H9 (cell line): ENCODE measurements around the gene KRTAP6-3. TPM values are rescaled to one million over a fixed set of nuclear protein-coding genes. Genes with fewer than 3 reads are reported as not detected.

Experiments used
- DNase-seq: peaks from one replicate; pipeline ENCODE4 v3.0.0-alpha.2; 2017
- H2AFZ ChIP-seq: one replicate; pipeline ENCODE4 v1.6.1; 2013; ENCODE audit warnings: mild to moderate bottlenecking, low read length, control low read depth, moderate library complexity
- H2AK5ac ChIP-seq: 2 replicates; pipeline ENCODE4 v1.6.1; 2013; ENCODE audit warnings: low read length, control low read depth, mixed read lengths; ENCODE audit not compliant: insufficient read length
- H2BK120ac ChIP-seq: one replicate; pipeline ENCODE4 v1.6.1; 2013; ENCODE audit warnings: low read depth, mild to moderate bottlenecking, low read length, control low read depth, inconsistent platforms; ENCODE audit not compliant: poor library complexity, severe bottlenecking
- H2BK12ac ChIP-seq: 2 replicates; pipeline ENCODE4 v1.6.1; 2013; ENCODE audit warnings: low read length, control low read depth, mixed read lengths, low read depth; ENCODE audit not compliant: insufficient read length
- H2BK15ac ChIP-seq: 2 replicates; pipeline ENCODE4 v1.6.1; 2013; ENCODE audit warnings: low read depth, low read length, control low read depth
- H2BK20ac ChIP-seq: one replicate; pipeline ENCODE4 v1.6.1; 2013; ENCODE audit warnings: low read depth, mild to moderate bottlenecking, low read length, control low read depth, inconsistent platforms; ENCODE audit not compliant: poor library complexity, severe bottlenecking
- H2BK5ac ChIP-seq: 2 replicates; pipeline ENCODE4 v1.6.1; 2013; ENCODE audit warnings: low read length, control low read depth, mixed read lengths; ENCODE audit not compliant: insufficient read length
- H3K14ac ChIP-seq: 2 replicates; pipeline ENCODE4 v1.6.1; 2013; ENCODE audit warnings: low read length, control low read depth; ENCODE audit not compliant: insufficient read depth
- H3K18ac ChIP-seq: 2 replicates; pipeline ENCODE4 v1.6.1; 2013; ENCODE audit warnings: low read depth, mild to moderate bottlenecking, mixed read lengths, low read length, control low read depth; ENCODE audit not compliant: insufficient read length
- H3K23ac ChIP-seq: 2 replicates; pipeline ENCODE4 v1.6.1; 2013; ENCODE audit warnings: low read length, control low read depth, mixed read lengths, low read depth; ENCODE audit not compliant: insufficient read length
- H3K23me2 ChIP-seq: 2 replicates; pipeline ENCODE4 v1.6.1; 2013; ENCODE audit warnings: low read depth, mild to moderate bottlenecking, mixed read lengths, low read length, control low read depth; ENCODE audit not compliant: insufficient read length, poor library complexity, severe bottlenecking
- H3K27ac ChIP-seq: 2 replicates; pipeline ENCODE4 v1.5.1; 2013; ENCODE audit warnings: low read length, control low read depth, mixed read lengths, low read depth; ENCODE audit not compliant: insufficient read length
- H3K27me3 ChIP-seq: 2 replicates; pipeline ENCODE4 v1.6.1; 2013; ENCODE audit warnings: low read length, control low read depth, inconsistent platforms; ENCODE audit not compliant: insufficient read depth
- H3K4ac ChIP-seq: 2 replicates; pipeline ENCODE4 v1.6.1; 2013; ENCODE audit warnings: low read depth, mild to moderate bottlenecking, control low read depth, inconsistent platforms, low read length, moderate library complexity
- H3K4me1 ChIP-seq: 2 replicates; pipeline ENCODE4 v1.6.1; 2013; ENCODE audit warnings: low read length, control low read depth, inconsistent platforms; ENCODE audit not compliant: insufficient read depth
- H3K4me2 ChIP-seq: 2 replicates; pipeline ENCODE4 v1.6.1; 2013; ENCODE audit warnings: low read length, control low read depth, mixed read lengths; ENCODE audit not compliant: insufficient read length, insufficient read depth
- H3K56ac ChIP-seq: 2 replicates; pipeline ENCODE4 v1.6.1; 2013; ENCODE audit warnings: low read depth, mild to moderate bottlenecking, mixed read lengths, low read length, control low read depth; ENCODE audit not compliant: insufficient read length
- H3K79me1 ChIP-seq: 2 replicates; pipeline ENCODE4 v1.6.1; 2013; ENCODE audit warnings: low read depth, mild to moderate bottlenecking, moderate library complexity, low read length, control low read depth, inconsistent platforms; ENCODE audit not compliant: insufficient read depth, poor library complexity, severe bottlenecking
- H3K79me2 ChIP-seq: 2 replicates; pipeline ENCODE4 v1.6.1; 2013; ENCODE audit warnings: low read length, control low read depth, inconsistent platforms; ENCODE audit not compliant: insufficient read depth
- H3K9ac ChIP-seq: 2 replicates; pipeline ENCODE4 v1.6.1; 2013; ENCODE audit warnings: low read length, control low read depth, mixed read lengths; ENCODE audit not compliant: insufficient read length; ENCODE audit errors: extremely low read depth
- H3K9me3 ChIP-seq: one replicate; pipeline ENCODE4 v1.6.1; 2013; ENCODE audit warnings: low read depth, low read length, inconsistent platforms; ENCODE audit not compliant: control insufficient read depth
- H3T11ph ChIP-seq: one replicate; pipeline ENCODE4 v1.6.1; 2013; ENCODE audit warnings: mild to moderate bottlenecking, low read length, control low read depth, inconsistent platforms
- H4K20me1 ChIP-seq: one replicate; pipeline ENCODE4 v1.6.1; 2013; ENCODE audit not compliant: control insufficient read depth, insufficient read length, insufficient read depth
- H4K5ac ChIP-seq: 2 replicates; pipeline ENCODE4 v1.6.1; 2013; ENCODE audit warnings: low read depth, mild to moderate bottlenecking, mixed read lengths, low read length, control low read depth; ENCODE audit not compliant: insufficient read length
- H4K8ac ChIP-seq: replicated peaks from 2 replicates; pipeline ENCODE4 v1.6.1; 2013; ENCODE audit warnings: low read length, control low read depth, mixed read lengths, low read depth; ENCODE audit not compliant: insufficient read length
- H4K91ac ChIP-seq: 2 replicates; pipeline ENCODE4 v1.6.1; 2013; ENCODE audit warnings: low read depth, mild to moderate bottlenecking, moderate library complexity, mixed read lengths, low read length, control low read depth; ENCODE audit not compliant: insufficient read length
- H3K27ac Mint-ChIP-seq, 3 experiments: 2 replicates in 2 of 3; 3 replicates in 1 of 3; pipeline ENCODE4 v1.8.0; 2020 to 2021; ENCODE audit warnings: mixed read lengths in 3 of 3, mild to moderate bottlenecking in 1 of 3, moderate library complexity in 1 of 3
- H3K27me3 Mint-ChIP-seq: 2 replicates; pipeline ENCODE4 v1.8.0; 2021; ENCODE audit warnings: low read depth, mild to moderate bottlenecking, moderate library complexity, mixed read lengths
- H3K36me3 Mint-ChIP-seq, 3 experiments: 2 replicates in 2 of 3; 3 replicates in 1 of 3; pipeline ENCODE4 v1.8.0; 2020 to 2021; ENCODE audit warnings: low read depth in 3 of 3, mixed read lengths in 3 of 3; ENCODE audit not compliant: insufficient read depth in 1 of 3
- H3K4me1 Mint-ChIP-seq, 2 experiments: 2 replicates each; pipeline ENCODE4 v1.8.0; 2020; ENCODE audit warnings: mixed read lengths in 2 of 2
- H3K4me3 Mint-ChIP-seq, 2 experiments: 2 replicates in 1 of 2; 3 replicates in 1 of 2; pipeline ENCODE4 v1.8.0; 2020 to 2021; ENCODE audit warnings: mild to moderate bottlenecking in 2 of 2, mixed read lengths in 2 of 2, moderate library complexity in 1 of 2
- H3K9me3 Mint-ChIP-seq, 2 experiments: 2 replicates in 1 of 2; 3 replicates in 1 of 2; pipeline ENCODE4 v1.8.0; 2020; ENCODE audit warnings: mild to moderate bottlenecking in 2 of 2, mixed read lengths in 2 of 2, moderate library complexity in 1 of 2
- WGBS: extraction: QIAGEN DNeasy Blood & Tissue Kit; methylation state at CpG from one replicate; pipeline ENCODE4 v1.1.7; 2013; ENCODE audit warnings: missing lambda C conversion rate, low lambda C conversion rate, mixed read lengths; ENCODE audit not compliant: insufficient read length; ENCODE audit errors: extremely low coverage; 5-methylcytosine and 5-hydroxymethylcytosine counted together
- total RNA-seq: library from RNA; stranded (reverse); gene quantifications from 2 replicates; pipeline ENCODE4 v1.2.1, GENCODE V29; 2021
- TF ChIP-seq, protein P1 (sequence below): fragments of 200-600 bp; sonication (generic); conservative IDR thresholded peaks from 3 replicates; pipeline ENCODE4 v1.8.0; 2021; ENCODE audit warnings: antibody characterized with exemption, mild to moderate bottlenecking

The KRTAP6-3 gene
- total RNA-seq, 1 experiment from 2014 or later, result not detected

DNA sequence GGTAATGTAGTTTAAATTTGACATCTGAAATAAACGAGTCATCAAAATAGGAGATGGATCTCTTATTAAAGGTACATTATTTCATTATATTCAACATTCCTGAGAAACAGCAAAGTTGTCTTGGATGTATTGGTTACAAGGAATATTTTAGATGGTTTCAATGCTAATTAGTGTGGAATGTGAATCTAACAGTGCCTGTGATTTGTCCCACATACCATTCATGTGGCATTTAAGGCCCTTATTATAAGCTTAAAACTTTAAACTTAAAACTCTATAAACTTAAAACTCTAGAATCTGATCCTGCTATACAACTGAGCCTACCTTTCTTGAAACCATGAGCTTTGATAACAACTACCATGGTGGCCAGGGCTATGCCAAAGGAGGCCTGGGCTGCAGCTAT is 8.5 kb downstream of the KRTAP6-3 start, which contains the start of gene KRTAP22-1:
Gene KRTAP22-1, plus strand, starts transcription at position 301 of the 400 bp plus-strand sequence.
- no peak within 1 kb of the TSS for H2BK120ac ChIP-seq
- H3K23me2 ChIP-seq, result no peaks in the 10 kb centered on the region
- H3K56ac ChIP-seq, result no peak within 1 kb of the TSS
- no peak within 1 kb of the TSS for H3K23ac ChIP-seq
- H2BK5ac ChIP-seq, result no peak within 1 kb of the TSS
- TF ChIP-seq, protein P1, sequence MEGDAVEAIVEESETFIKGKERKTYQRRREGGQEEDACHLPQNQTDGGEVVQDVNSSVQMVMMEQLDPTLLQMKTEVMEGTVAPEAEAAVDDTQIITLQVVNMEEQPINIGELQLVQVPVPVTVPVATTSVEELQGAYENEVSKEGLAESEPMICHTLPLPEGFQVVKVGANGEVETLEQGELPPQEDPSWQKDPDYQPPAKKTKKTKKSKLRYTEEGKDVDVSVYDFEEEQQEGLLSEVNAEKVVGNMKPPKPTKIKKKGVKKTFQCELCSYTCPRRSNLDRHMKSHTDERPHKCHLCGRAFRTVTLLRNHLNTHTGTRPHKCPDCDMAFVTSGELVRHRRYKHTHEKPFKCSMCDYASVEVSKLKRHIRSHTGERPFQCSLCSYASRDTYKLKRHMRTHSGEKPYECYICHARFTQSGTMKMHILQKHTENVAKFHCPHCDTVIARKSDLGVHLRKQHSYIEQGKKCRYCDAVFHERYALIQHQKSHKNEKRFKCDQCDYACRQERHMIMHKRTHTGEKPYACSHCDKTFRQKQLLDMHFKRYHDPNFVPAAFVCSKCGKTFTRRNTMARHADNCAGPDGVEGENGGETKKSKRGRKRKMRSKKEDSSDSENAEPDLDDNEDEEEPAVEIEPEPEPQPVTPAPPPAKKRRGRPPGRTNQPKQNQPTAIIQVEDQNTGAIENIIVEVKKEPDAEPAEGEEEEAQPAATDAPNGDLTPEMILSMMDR, result no peak
- no peaks in the 10 kb centered on the region for H4K20me1 ChIP-seq
- no peaks in the 10 kb centered on the region for H3K79me2 ChIP-seq
- no peaks in the 10 kb centered on the region for H3K4me1 Mint-ChIP-seq
- H2AK5ac ChIP-seq, result no peak within 1 kb of the TSS
- no CpG with 5 or more reads among the region's 1 CpG for WGBS
- no peak within 1 kb of the TSS for H4K91ac ChIP-seq
- DNase-seq, result no peak
- no peaks in the 10 kb centered on the region for H3K9me3 ChIP-seq
- H2BK20ac ChIP-seq, result no peak within 1 kb of the TSS
- no peak within 1 kb of the TSS for H3K4ac ChIP-seq
- H3K18ac ChIP-seq, result no peak within 1 kb of the TSS
- no peaks in the 10 kb centered on the region for H3K27me3 ChIP-seq
- H3K4me2 ChIP-seq, result no peak within 1 kb of the TSS
- no peak within 1 kb of the TSS for H3K27ac ChIP-seq
- H3K4me1 ChIP-seq, result no peaks in the 10 kb centered on the region
- no peak within 1 kb of the TSS for H4K5ac ChIP-seq
- no peak within 1 kb of the TSS for H2AFZ ChIP-seq
- H3K4me3 Mint-ChIP-seq, result no peak within 1 kb of the TSS
- no peak within 1 kb of the TSS for H3T11ph ChIP-seq
- no peak within 1 kb of the TSS; a peak in 1 of 7 replicates for H3K27ac Mint-ChIP-seq
- no peak within 1 kb of the TSS for H2BK12ac ChIP-seq
- peaks cover 0 to 25% of the 10 kb centered on the region in 2 experiments; a peak in 2 of 5 replicates for H3K9me3 Mint-ChIP-seq
- H3K9ac ChIP-seq, result no peak within 1 kb of the TSS
- H3K36me3 Mint-ChIP-seq, result peaks cover 0 to 18% (median 0%) of the 10 kb centered on the region in 3 experiments; a peak in 2 of 7 replicates
- no peak within 1 kb of the TSS for H4K8ac ChIP-seq
- no peak within 1 kb of the TSS for H2BK15ac ChIP-seq
- no peaks in the 10 kb centered on the region for H3K79me1 ChIP-seq
- no peak within 1 kb of the TSS for H3K14ac ChIP-seq
- H3K27me3 Mint-ChIP-seq, result no peaks in the 10 kb centered on the region
